OCI-LY7 (cell line): Measurements from ENCODE around the gene GPATCH8. TPM values are rescaled to one million over a fixed set of nuclear protein-coding genes. Genes with fewer than 3 reads are reported as not detected.

Source experiments
- BruUV-seq: library from RNA; stranded (reverse); fragments of 400-500 nt; replicated peaks from 2 replicates; lab custom pipeline; 2021; lab: Mats Ljungman, UMichigan
- CTCF ChIA-PET: fragments of 300-600 bp; sonication (Branson Sonifier 250); formaldehyde crosslinking; loops from one replicate; lab custom pipeline; 2022; ENCODE audit warnings: antibody characterized with exemption; ENCODE audit not compliant: unreplicated experiment; lab: Charles Lee
- POLR2A ChIA-PET: fragments of 300-600 bp; sonication (Branson Sonifier 250); formaldehyde crosslinking; loops from one replicate; lab custom pipeline; 2022; ENCODE audit warnings: antibody characterized with exemption; lab: Charles Lee
- DNase-seq: peaks from one replicate; pipeline ENCODE4 v3.0.0-alpha.2; 2015; ENCODE audit warnings: low spot score
- H2AFZ ChIP-seq: fragments of 200-600 bp; sonication (generic), shearing (Covaris generic); 2 replicates; pipeline ENCODE4 v1.6.1; 2014; ENCODE audit warnings: mild to moderate bottlenecking, antibody characterized with exemption, low read length, moderate library complexity
- H3K27ac ChIP-seq: fragments of 200-600 bp; sonication (generic); 2 replicates; pipeline ENCODE4 v1.5.1; 2014; ENCODE audit warnings: mixed run types, low read depth, mild to moderate bottlenecking, moderate library complexity, low read length, inconsistent platforms; ENCODE audit not compliant: poor library complexity, severe bottlenecking
- H3K36me3 ChIP-seq: fragments of 200-600 bp; sonication (generic); 2 replicates; pipeline ENCODE4 v1.6.1; 2014; ENCODE audit warnings: mild to moderate bottlenecking, antibody characterized with exemption, low read length, moderate library complexity, mixed read lengths; ENCODE audit not compliant: insufficient read depth
- H3K4me1 ChIP-seq: fragments of 200-600 bp; sonication (generic); 2 replicates; pipeline ENCODE4 v1.5.1; 2014; ENCODE audit warnings: mild to moderate bottlenecking, low read length; ENCODE audit not compliant: insufficient read depth, poor library complexity, severe bottlenecking
- H3K4me2 ChIP-seq: fragments of 200-600 bp; sonication (generic); 2 replicates; pipeline ENCODE4 v1.6.1; 2014; ENCODE audit warnings: mild to moderate bottlenecking, low read length
- H3K4me3 ChIP-seq: fragments of 200-600 bp; sonication (generic); 2 replicates; pipeline ENCODE4 v1.5.1; 2014; ENCODE audit warnings: mild to moderate bottlenecking, low read depth, low read length; ENCODE audit not compliant: poor library complexity, severe bottlenecking
- H3K79me2 ChIP-seq: fragments of 200-600 bp; sonication (generic); 2 replicates; pipeline ENCODE4 v1.6.1; 2016; ENCODE audit warnings: low read depth, mild to moderate bottlenecking, low read length, moderate library complexity, mixed read lengths; ENCODE audit not compliant: insufficient read depth
- H3K9me2 ChIP-seq: fragments of 200-600 bp; sonication (generic); 2 replicates; pipeline ENCODE4 v1.6.1; 2016; ENCODE audit warnings: mild to moderate bottlenecking, low read length, mixed read lengths; ENCODE audit not compliant: insufficient read depth
- H3K9me3 ChIP-seq: fragments of 200-600 bp; sonication (generic); 2 replicates; pipeline ENCODE4 v1.6.1; 2014; ENCODE audit warnings: mild to moderate bottlenecking, mixed run types, low read length, mixed read lengths
- H4K20me1 ChIP-seq: fragments of 200-600 bp; sonication (generic); 2 replicates; pipeline ENCODE4 v1.6.1; 2014; ENCODE audit warnings: mild to moderate bottlenecking, antibody characterized with exemption, low read length, moderate library complexity, mixed read lengths; ENCODE audit not compliant: insufficient read depth
- CTCF ChIP-seq: fragments of 200-600 bp; sonication (generic); conservative IDR thresholded peaks from 2 replicates; pipeline ENCODE4 v1.5.1; 2014; ENCODE audit warnings: mild to moderate bottlenecking, antibody characterized with exemption, low read length, moderate library complexity, mixed read lengths
- EZH2phosphoT487 ChIP-seq: fragments of 200-600 bp; sonication (generic); IDR thresholded peaks from 2 replicates; pipeline ENCODE4 v1.6.1; 2018; ENCODE audit warnings: low read depth, borderline replicate concordance, mild to moderate bottlenecking, mixed run types, antibody characterized with exemption, low read length, moderate library complexity, mixed read lengths
- intact Hi-C: fragments of 100-400 bp; cut with micrococcal nuclease; formaldehyde crosslinking; loops from one replicate; pipeline ENCODE4 v1.10.0; 2022; ENCODE audit not compliant: unreplicated experiment
- total RNA-seq, 2 experiments: library from RNA; depleted of rRNA in 1 of 2; stranded (reverse); fragments of >200 nt in 1 of 2; shearing (Covaris generic) in 1 of 2; gene quantifications; 2 replicates each; pipeline ENCODE4 v1.2.3, GENCODE V29; 2014 to 2022

GPATCH8 gene
- total RNA-seq, 2 experiments from 2014 or later, result 24.7 to 61.1 TPM

- H4K20me1 ChIP-seq, result no peaks in the 10 kb centered on the region
- intact Hi-C loops, result no loop called here
- no peak for DNase-seq
- no peak overlapping the region for H2AFZ ChIP-seq
- no peak overlapping the region for H3K4me3 ChIP-seq
- no peaks in the 10 kb centered on the region for H3K36me3 ChIP-seq
- H3K9me3 ChIP-seq, result no peaks in the 10 kb centered on the region
- H3K4me1 ChIP-seq, result no peaks in the 10 kb centered on the region
- H3K9me2 ChIP-seq, result no peaks in the 10 kb centered on the region
- ChIA-PET POLR2A (no interaction called here), CTCF (no interaction called here)
- H3K4me2 ChIP-seq, result no peak overlapping the region
- no peak overlapping the region for H3K27ac ChIP-seq
- TF ChIP-seq CTCF, result no peak
- TF ChIP-seq EZH2phosphoT487, result no peak
- H3K79me2 ChIP-seq, result no peaks in the 10 kb centered on the region
- BruUV-seq, result no TSS peak
Measured at GRCh38 chr17:44376779-44377178, 126.4 kb downstream of the GPATCH8 start.

- TF ChIP-seq CTCF (peak; percentile 81), EZH2phosphoT487 (no peak)
- H2AFZ ChIP-seq, result no peak overlapping the region
- POLR2A ChIA-PET, result no interaction called here
- BruUV-seq, result no TSS peak
- H3K4me3 ChIP-seq, result no peak overlapping the region
- H3K27ac ChIP-seq, result no peak overlapping the region
- DNase-seq, result peak; percentile 49
- no peaks in the 10 kb centered on the region for H3K9me2 ChIP-seq
- H3K4me2 ChIP-seq, result no peak overlapping the region
- H3K36me3 ChIP-seq, result no peaks in the 10 kb centered on the region
- no peaks in the 10 kb centered on the region for H4K20me1 ChIP-seq
- no peaks in the 10 kb centered on the region for H3K9me3 ChIP-seq
- CTCF ChIA-PET, result no interaction called here
- intact Hi-C loops, result no loop called here
- H3K79me2 ChIP-seq, result no peaks in the 10 kb centered on the region
- no peaks in the 10 kb centered on the region for H3K4me1 ChIP-seq
Measured at GRCh38 chr17:44376124-44376523, 127.1 kb downstream of the GPATCH8 start.

GRCh38 chr17:44375196-44376017 is 127.8 kb downstream of the GPATCH8 start:
- H4K20me1 ChIP-seq, result no peaks in the 10 kb centered on the region
- DNase-seq, result no peak
- intact Hi-C loops, result no loop called here
- no peak overlapping the region for H3K4me2 ChIP-seq
- H3K9me3 ChIP-seq, result no peaks in the 10 kb centered on the region
- no peaks in the 10 kb centered on the region for H3K4me1 ChIP-seq
- no peaks in the 10 kb centered on the region for H3K36me3 ChIP-seq
- TF ChIP-seq EZH2phosphoT487 (no peak), CTCF (no peak)
- H3K27ac ChIP-seq, result no peak overlapping the region
- no peaks in the 10 kb centered on the region for H3K79me2 ChIP-seq
- BruUV-seq, result no TSS peak
- H3K4me3 ChIP-seq, result no peak overlapping the region
- POLR2A ChIA-PET, result no interaction called here
- no peaks in the 10 kb centered on the region for H3K9me2 ChIP-seq
- CTCF ChIA-PET, result no interaction called here
- H2AFZ ChIP-seq, result no peak overlapping the region
